Measurements from ENCODE around the gene PHLDA1. TPM values are rescaled to one million over a fixed set of nuclear protein-coding genes. Genes with fewer than 3 reads are reported as not detected.

The PHLDA1 gene
- total RNA-seq (10 to 100 TPM in 4 of 9 donors, 1 to 10 TPM in 5; 4.2 to 44.4 (median 8.3) TPM), polyA plus RNA-seq (1 to 10 TPM; 3.0 to 5.5 TPM)
- long read RNA-seq, donor 1, full-length matches to known transcripts = 17 of 21 reads
- long read RNA-seq, donor 1, partial matches to known transcripts = 0 of 21 reads
- long read RNA-seq, donor 1, other reads (novel, unspliced or antisense) = 4 of 21 reads
- long read RNA-seq, donor 2, full-length matches to known transcripts = 20 of 24 reads
- long read RNA-seq, donor 2, partial matches to known transcripts = 0 of 24 reads
- long read RNA-seq, donor 2, other reads (novel, unspliced or antisense) = 4 of 24 reads
- long read RNA-seq, donor 3, full-length matches to known transcripts = 9 of 9 reads
- long read RNA-seq, donor 3, partial matches to known transcripts = 0 of 9 reads
- long read RNA-seq, donor 3, other reads (novel, unspliced or antisense) = 0 of 9 reads

GRCh38 chr12:76031414-76032042 is at the start of gene PHLDA1:
PHLDA1 (minus strand) TSS chr12:76031776.
- 0 to 1% (median 0%) methylated on average over 23 to 67 of the region's 67 CpGs for WGBS, 4 donors
- peaks cover 0 to 14% (median 0%) of the 10 kb centered on the region in 9 donors for H3K36me3 ChIP-seq
- peaks cover 0 to 35% (median 17%) of the 10 kb centered on the region in 12 donors for H3K4me1 ChIP-seq
- peak within 1 kb of the TSS; percentile 65 to 90 (median 80) for H3K4me3 ChIP-seq
- no peaks in the 10 kb centered on the region for H3K9me3 ChIP-seq
- intact Hi-C loops (cut with DNase I) = loop anchor here (1.0 to 10.0 kb wide), 23 partner anchors 49 to 697 kb away; partner anchors contain the start of genes BBS10 (in 2 of the 10), KRR1 (in 2 of the 10), CAPS2 (in 1 of the 10) and GLIPR1L1 (in 1 of the 10)
- DNase-seq (peak; percentile 96 to 97 (median 97)), ATAC-seq (peak; percentile 91 to 95 (median 94))
- H3K27me3 ChIP-seq = no peaks in the 10 kb centered on the region
- H3K27ac ChIP-seq = peak within 1 kb of the TSS; percentile 89 to 99 (median 96)
- TF ChIP-seq CTCF (IDR thresholded peaks at IDR 0.05) (peak; percentile 54 to 78 (median 64)), POLR2A (IDR thresholded peaks at IDR 0.05) (peak in 1 of 2 donors; percentile 91)

DNA sequence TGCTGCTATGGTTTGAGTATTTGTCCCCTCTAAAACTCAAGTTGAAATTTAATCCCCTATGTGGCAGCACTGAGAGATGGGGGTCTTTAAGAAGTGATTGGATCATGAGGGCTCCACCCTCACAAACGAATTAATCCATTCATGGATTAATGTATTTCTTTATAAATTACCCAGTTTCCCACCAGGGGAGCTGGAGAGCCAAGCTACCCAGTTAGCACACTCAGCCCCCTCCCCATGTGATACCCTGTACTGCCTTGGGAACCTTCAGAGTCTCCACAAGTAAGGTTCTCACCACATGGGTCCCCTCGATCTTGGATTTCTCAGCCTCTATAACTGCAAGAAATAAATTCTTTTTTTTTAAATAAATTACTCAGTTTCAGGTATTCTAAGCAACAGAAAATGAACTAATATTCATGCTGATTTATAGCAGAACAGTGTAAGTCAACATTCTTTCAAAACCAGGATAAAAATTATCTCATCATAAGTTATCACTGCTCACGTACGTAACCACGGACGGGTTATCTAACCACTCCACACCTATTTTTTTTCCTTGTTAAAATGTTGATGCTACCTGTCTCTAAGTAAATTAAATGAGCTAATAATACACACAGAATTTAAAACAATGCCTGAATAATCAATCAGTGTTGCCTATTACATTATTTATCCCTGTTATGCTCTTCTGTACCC is 49.3 kb upstream of the PHLDA1 start:
- TF ChIP-seq CTCF (IDR thresholded peaks at IDR 0.05) (peak in 1 of 12 donors; percentile 10), POLR2A (IDR thresholded peaks at IDR 0.05) (no peak)
- Histone ChIP-seq H3K4me3 (no peak overlapping the region), H3K9me3 (peaks cover 0 to 17% (median 5%) of the 10 kb centered on the region in 12 donors), H3K4me1 (peaks cover 0 to 48% (median 27%) of the 10 kb centered on the region in 12 donors), H3K27ac (no peak overlapping the region), H3K27me3 (no peaks in the 10 kb centered on the region), H3K36me3 (peaks cover 0 to 4% (median 0%) of the 10 kb centered on the region in 9 donors)
- intact Hi-C loops (cut with DNase I) = loop anchor here (5.0 to 10.0 kb wide), 8 partner anchors 44 to 686 kb away; partner anchors contain the start of genes BBS10 (in 7 of the 10), GLIPR1L2 (in 2 of the 10) and OSBPL8 (in 2 of the 10)
- 57 to 61% (median 59%) methylated on average over 6 of the region's 6 CpGs for WGBS, 4 donors
- ATAC-seq (no peak), DNase-seq (no peak)

- TF ChIP-seq POLR2A (IDR thresholded peaks at IDR 0.05) (no peak), CTCF (IDR thresholded peaks at IDR 0.05) (no peak)
- ATAC-seq (no peak), DNase-seq (no peak)
- Histone ChIP-seq H3K27ac (no peak overlapping the region), H3K4me3 (no peak overlapping the region), H3K9me3 (peaks cover 0 to 17% (median 5%) of the 10 kb centered on the region in 12 donors), H3K27me3 (no peaks in the 10 kb centered on the region), H3K36me3 (peaks cover 0 to 4% (median 0%) of the 10 kb centered on the region in 9 donors), H3K4me1 (peaks cover 0 to 45% (median 25%) of the 10 kb centered on the region in 12 donors)
- 77 to 91% (median 89%) methylated on average over 2 of the region's 2 CpGs for WGBS, 4 donors
- intact Hi-C loops (cut with DNase I) = loop anchor here (5.0 to 10.0 kb wide), 8 partner anchors 43 to 685 kb away; partner anchors contain the start of genes BBS10 (in 7 of the 10), GLIPR1L2 (in 2 of the 10) and OSBPL8 (in 2 of the 10)
These were observed 48.6 kb upstream of the PHLDA1 start for GRCh38 chr12:76080017-76080728.
